HEK293T (cell line): ENCODE results near the gene C14orf132.

Experiments used
- CTCF ChIA-PET: fragments of 350-600 bp; formaldehyde crosslinking; extraction: SDS; loops from one replicate; lab custom pipeline; 2021; ENCODE audit warnings: antibody characterized with exemption, inconsistent platforms; lab: Yijun Ruan, JAX
- POLR2A ChIA-PET: fragments of 350-600 bp; formaldehyde crosslinking; extraction: SDS; loops from one replicate; lab custom pipeline; 2020; ENCODE audit warnings: antibody characterized with exemption, inconsistent platforms; lab: Yijun Ruan, JAX
- DNase-seq: peaks from one replicate; pipeline ENCODE4 v3.0.0; 2012; ENCODE audit warnings: mixed read lengths; ENCODE audit errors: extremely low spot score
- ARNT ChIP-seq: fragments of 450-650 bp; IDR thresholded peaks from 2 replicates; pipeline ENCODE4 v1.6.1; 2017; ENCODE audit warnings: mild to moderate bottlenecking
- BHLHE40 ChIP-seq: fragments of 450-650 bp; IDR thresholded peaks from 2 replicates; pipeline ENCODE4 v1.6.1; 2016; ENCODE audit warnings: mild to moderate bottlenecking, moderate library complexity, borderline replicate concordance
- CTBP1 ChIP-seq: fragments of 450-650 bp; IDR thresholded peaks from 2 replicates; pipeline ENCODE4 v1.6.1; 2016; ENCODE audit warnings: borderline replicate concordance
- ELF4 ChIP-seq: fragments of 450-650 bp; IDR thresholded peaks from 2 replicates; pipeline ENCODE4 v1.6.1; 2017; ENCODE audit warnings: antibody characterized with exemption
- FOXA1 ChIP-seq: fragments of 450-650 bp; IDR thresholded peaks from 2 replicates; pipeline ENCODE4 v1.6.1; 2016; ENCODE audit warnings: mild to moderate bottlenecking
- FOXK2 ChIP-seq: fragments of 450-650 bp; IDR thresholded peaks from 2 replicates; pipeline ENCODE4 v1.6.1; 2016; ENCODE audit warnings: mild to moderate bottlenecking
- FOXM1 ChIP-seq: fragments of 450-650 bp; IDR thresholded peaks from 2 replicates; pipeline ENCODE4 v1.6.1; 2017; ENCODE audit warnings: mild to moderate bottlenecking, borderline replicate concordance
- HDGF ChIP-seq: fragments of 450-650 bp; IDR thresholded peaks from 2 replicates; pipeline ENCODE4 v1.6.1; 2017; ENCODE audit warnings: antibody characterized with exemption, borderline replicate concordance
- L3MBTL2 ChIP-seq: fragments of 450-650 bp; conservative IDR thresholded peaks from 2 replicates; pipeline ENCODE4 v1.6.1; 2016; ENCODE audit warnings: mild to moderate bottlenecking
- LEF1 ChIP-seq: fragments of 450-650 bp; IDR thresholded peaks from 2 replicates; pipeline ENCODE4 v1.6.1; 2017; ENCODE audit warnings: mild to moderate bottlenecking, borderline replicate concordance
- NFRKB ChIP-seq: fragments of 450-650 bp; IDR thresholded peaks from 2 replicates; pipeline ENCODE4 v1.6.1; 2016; ENCODE audit warnings: mild to moderate bottlenecking, moderate library complexity
- PKNOX1 ChIP-seq: fragments of 450-650 bp; IDR thresholded peaks from 2 replicates; pipeline ENCODE4 v1.6.1; 2016
- SP1 ChIP-seq: fragments of 450-650 bp; IDR thresholded peaks from 2 replicates; pipeline ENCODE4 v1.6.1; 2017
- SUZ12 ChIP-seq: fragments of 450-650 bp; IDR thresholded peaks from 2 replicates; pipeline ENCODE4 v1.6.1; 2016; ENCODE audit warnings: mild to moderate bottlenecking
- TARDBP ChIP-seq: fragments of 450-650 bp; IDR thresholded peaks from 2 replicates; pipeline ENCODE4 v1.6.1; 2016
- ZNF384 ChIP-seq: fragments of 450-650 bp; IDR thresholded peaks from 2 replicates; pipeline ENCODE4 v1.6.1; 2016

Gene C14orf132

DNA sequence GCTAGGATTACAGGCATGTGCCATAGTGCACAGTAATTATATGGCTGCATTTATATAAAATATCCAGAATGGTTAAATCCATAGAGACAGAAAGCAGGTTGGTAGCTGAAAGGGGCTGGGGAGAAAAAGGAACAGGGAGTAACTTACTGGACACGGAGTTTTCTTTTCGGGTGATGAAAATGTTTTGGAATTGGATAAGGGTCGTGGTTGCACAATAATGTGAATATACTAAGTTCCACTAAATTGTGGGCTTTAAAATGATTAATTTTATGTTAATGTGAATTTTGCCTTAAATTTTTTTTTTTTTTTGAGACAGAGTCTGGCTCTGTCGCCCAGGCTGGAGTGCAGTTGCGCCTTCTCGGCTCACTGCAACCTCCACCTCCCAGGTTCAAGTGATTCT lies 95.3 kb downstream of the C14orf132 start:
- DNase-seq = no peak
- CTCF ChIA-PET = no interaction called here
- POLR2A ChIA-PET = no interaction called here
- TF ChIP-seq ZNF384 (no peak), SUZ12 (no peak), BHLHE40 (no peak), FOXK2 (no peak), PKNOX1 (no peak), TARDBP (no peak), FOXA1 (no peak)

- no peak for DNase-seq
- no peak for TF ChIP-seq HDGF
- no peak for TF ChIP-seq ZNF384
- no peak for TF ChIP-seq LEF1
- no peak for TF ChIP-seq ARNT
- TF ChIP-seq FOXA1 = no peak
- no peak for TF ChIP-seq PKNOX1
- no peak for TF ChIP-seq FOXM1
- no peak for TF ChIP-seq SUZ12
- TF ChIP-seq SP1 = no peak
- no peak for TF ChIP-seq ELF4
- TF ChIP-seq TARDBP = no peak
- no peak for TF ChIP-seq BHLHE40
- no peak for TF ChIP-seq L3MBTL2
- no peak for TF ChIP-seq CTBP1
- no peak for TF ChIP-seq NFRKB
- no peak for TF ChIP-seq FOXK2
- ChIA-PET POLR2A (no interaction called here), CTCF (no interaction called here)
Observed at GRCh38 chr14:96135285-96135684, 96.1 kb downstream of the C14orf132 start.

- no peak for TF ChIP-seq LEF1
- TF ChIP-seq ELF4 = no peak
- TF ChIP-seq SP1 = no peak
- no peak for TF ChIP-seq BHLHE40
- no peak for TF ChIP-seq ZNF384
- no peak for TF ChIP-seq CTBP1
- no peak for TF ChIP-seq SUZ12
- TF ChIP-seq PKNOX1 = no peak
- no peak for TF ChIP-seq L3MBTL2
- no peak for TF ChIP-seq FOXK2
- CTCF ChIA-PET = no interaction called here
- POLR2A ChIA-PET = no interaction called here
- DNase-seq = no peak
Observed at GRCh38 chr14:96136371-96137005, 97.3 kb downstream of the C14orf132 start.

DNA sequence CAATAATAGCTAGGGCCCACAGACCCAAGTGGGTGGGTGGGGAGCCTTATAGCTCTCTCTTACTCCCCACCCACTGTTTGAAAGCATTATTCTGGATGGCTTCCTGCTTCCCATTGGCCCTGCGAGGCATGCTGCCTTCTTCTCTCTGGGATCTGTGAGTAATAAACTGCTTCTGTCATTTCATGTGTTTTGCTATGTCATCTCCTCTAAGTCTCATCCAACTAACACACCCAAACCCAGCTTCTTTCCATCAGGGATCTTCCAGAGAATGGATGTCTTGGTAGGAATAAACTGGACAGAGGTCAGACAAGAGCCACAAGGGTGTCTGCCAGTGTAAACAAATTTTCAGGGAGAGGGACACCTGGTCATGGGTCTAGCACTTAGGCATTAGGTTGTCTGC lies 99.1 kb downstream of the C14orf132 start:
- no peak for DNase-seq
- no peak for TF ChIP-seq SP1
- TF ChIP-seq LEF1 = no peak
- no peak for TF ChIP-seq CTBP1
- no peak for TF ChIP-seq FOXK2
- TF ChIP-seq ZNF384 = no peak
- no peak for TF ChIP-seq TARDBP
- TF ChIP-seq PKNOX1 = no peak
- no peak for TF ChIP-seq FOXA1
- no peak for TF ChIP-seq HDGF
- TF ChIP-seq ARNT = no peak
- no peak for TF ChIP-seq FOXM1
- no peak for TF ChIP-seq SUZ12
- no peak for TF ChIP-seq NFRKB
- TF ChIP-seq L3MBTL2 = no peak
- TF ChIP-seq ELF4 = no peak
- no peak for TF ChIP-seq BHLHE40
- CTCF ChIA-PET = no interaction called here
- POLR2A ChIA-PET = no interaction called here

DNA sequence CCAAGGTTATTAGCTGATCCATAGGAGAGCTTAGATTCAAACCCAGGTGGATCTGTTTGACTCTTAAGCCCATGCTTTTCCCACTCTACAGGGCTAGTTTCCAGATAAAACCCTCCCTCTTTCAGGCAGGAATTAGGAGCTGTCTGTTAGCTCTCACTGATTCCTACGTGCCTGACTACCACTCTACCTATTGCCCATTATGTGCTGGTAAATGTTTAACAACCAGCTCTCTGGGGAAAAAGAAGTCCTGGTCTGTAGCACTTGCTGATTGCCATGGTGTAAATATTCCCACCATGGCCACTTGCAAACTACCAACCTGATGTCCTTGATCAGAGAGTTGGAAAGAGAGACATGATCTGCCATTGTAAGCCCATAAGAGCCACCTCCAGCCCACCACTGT lies 100.0 kb downstream of the C14orf132 start:
- DNase-seq = no peak
- CTCF ChIA-PET = no interaction called here
- TF ChIP-seq FOXM1 = no peak
- TF ChIP-seq TARDBP = no peak
- TF ChIP-seq FOXA1 = no peak
- no peak for TF ChIP-seq ELF4
- no peak for TF ChIP-seq L3MBTL2
- TF ChIP-seq ARNT = no peak
- TF ChIP-seq HDGF = no peak
- TF ChIP-seq FOXK2 = no peak
- no peak for TF ChIP-seq SUZ12
- TF ChIP-seq NFRKB = no peak
- no peak for TF ChIP-seq BHLHE40
- no peak for TF ChIP-seq SP1
- POLR2A ChIA-PET = no interaction called here

GRCh38 chr14:96139879-96140278 lies 100.7 kb downstream of the C14orf132 start:
- ChIA-PET POLR2A (no interaction called here), CTCF (no interaction called here)
- TF ChIP-seq BHLHE40 = no peak
- TF ChIP-seq FOXA1 = no peak
- TF ChIP-seq FOXK2 = no peak
- TF ChIP-seq FOXM1 = no peak
- TF ChIP-seq ELF4 = no peak
- no peak for TF ChIP-seq HDGF
- TF ChIP-seq TARDBP = no peak
- TF ChIP-seq LEF1 = no peak
- TF ChIP-seq CTBP1 = no peak
- no peak for TF ChIP-seq ZNF384
- no peak for DNase-seq
